Activated T-cell treated with anti-CD3 and anti-CD28 coated beads for 1 hour (primary cell): ENCODE data around the gene ADCYAP1.

Experiments
- DNase-seq: peaks from one replicate; pipeline ENCODE4 v3.0.0-alpha.2; 2020; ENCODE audit warnings: low read depth

ADCYAP1 gene

DNA sequence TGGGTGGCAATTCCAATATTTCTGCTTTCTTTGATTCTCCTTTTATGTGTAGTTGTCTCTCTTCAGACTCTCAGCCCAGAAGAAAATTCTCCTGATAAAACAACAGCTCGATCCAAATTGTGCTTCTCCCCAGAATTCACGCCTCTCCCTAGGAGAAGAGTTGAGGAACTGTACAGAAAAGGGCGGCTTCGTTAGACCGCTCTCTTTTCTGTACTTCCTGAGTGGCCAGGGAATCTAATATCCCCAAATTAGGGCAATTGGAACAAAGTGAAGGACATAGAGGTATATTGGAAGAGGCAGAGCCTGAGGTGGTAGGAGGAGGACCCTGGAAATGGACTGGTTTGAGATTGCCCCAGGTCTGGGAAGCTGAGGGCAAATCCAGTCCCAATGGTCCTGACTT lies 5.6 kb downstream of the ADCYAP1 start:
- DNase-seq: no peak

DNA sequence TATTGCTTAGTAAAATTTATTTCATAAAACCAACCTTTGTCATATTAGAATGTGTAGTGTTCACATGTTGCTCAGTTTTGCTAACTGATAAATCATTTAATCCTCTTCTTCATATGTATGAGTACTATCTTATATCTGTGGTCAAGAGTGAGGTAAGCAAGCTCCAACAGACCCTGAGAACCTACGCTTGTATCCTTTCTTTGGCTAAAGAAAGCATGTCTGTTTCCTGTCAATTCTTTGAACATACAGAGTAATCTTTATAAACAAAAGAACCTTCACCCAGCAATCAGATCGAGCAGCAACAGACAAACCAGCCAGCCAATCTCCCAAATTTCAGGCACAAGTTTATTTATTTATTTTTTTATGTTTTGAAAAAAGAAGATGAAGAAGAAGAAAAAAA lies 6.4 kb downstream of the ADCYAP1 start:
- DNase-seq: no peak

DNA sequence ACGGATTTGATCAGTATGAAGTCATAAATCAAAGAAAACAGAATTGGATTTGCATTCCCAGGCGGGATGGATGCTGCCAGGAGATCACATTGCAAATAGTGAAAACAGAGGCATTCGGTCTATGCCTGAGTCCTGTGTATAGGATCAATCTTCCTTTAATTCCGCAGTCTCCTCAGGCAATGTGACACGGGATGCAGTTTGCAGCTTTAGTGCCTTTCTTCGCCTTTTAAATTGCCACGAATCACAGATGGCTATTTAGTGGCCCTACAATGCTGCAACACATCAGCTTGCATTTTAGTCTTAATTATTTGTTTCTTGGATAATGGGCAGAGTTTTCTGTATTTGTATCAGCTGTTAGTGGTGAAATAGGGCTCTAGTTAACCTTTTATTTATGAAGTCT lies 6.8 kb downstream of the ADCYAP1 start:
- DNase-seq: no peak

DNA sequence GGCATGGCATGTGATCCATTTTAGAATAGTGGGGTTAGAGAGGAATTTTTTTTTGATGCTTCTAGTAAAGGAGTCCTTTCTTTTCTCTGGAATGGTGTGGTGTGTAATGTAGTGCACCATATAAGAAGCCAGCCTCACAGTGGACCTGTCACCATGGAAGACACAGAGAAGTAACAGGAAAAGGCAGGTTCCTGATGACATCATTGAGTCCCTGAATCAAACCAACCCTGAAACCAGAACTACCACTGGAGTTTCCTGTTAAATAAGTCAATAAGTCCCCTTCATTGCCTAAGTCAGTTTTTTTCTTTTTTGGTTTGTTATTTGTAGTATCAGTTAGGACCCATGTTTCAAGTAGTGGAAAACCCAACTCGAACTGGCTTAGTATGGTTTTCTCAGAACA lies 11.9 kb downstream of the ADCYAP1 start:
- DNase-seq: no peak

DNA sequence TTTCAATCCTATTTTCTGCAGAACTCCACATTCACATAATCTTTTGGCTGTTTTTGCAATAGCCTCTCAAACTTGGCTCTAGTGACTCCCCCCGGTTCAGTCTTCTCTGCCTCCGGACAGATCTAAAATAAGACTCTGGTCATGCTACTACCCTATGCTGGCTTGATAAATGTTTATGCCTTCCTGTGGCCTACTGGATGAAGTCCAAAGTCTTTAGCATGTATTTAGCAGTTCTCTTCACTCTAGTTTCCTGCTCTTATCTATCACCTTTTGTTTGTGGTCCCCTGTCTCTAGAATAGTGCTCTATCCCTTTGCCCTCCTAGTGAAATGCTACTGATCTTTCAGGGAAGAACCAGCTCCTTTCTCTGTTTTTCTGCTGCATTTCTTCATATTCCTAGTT lies 14.4 kb downstream of the ADCYAP1 start:
- no peak for DNase-seq

DNA sequence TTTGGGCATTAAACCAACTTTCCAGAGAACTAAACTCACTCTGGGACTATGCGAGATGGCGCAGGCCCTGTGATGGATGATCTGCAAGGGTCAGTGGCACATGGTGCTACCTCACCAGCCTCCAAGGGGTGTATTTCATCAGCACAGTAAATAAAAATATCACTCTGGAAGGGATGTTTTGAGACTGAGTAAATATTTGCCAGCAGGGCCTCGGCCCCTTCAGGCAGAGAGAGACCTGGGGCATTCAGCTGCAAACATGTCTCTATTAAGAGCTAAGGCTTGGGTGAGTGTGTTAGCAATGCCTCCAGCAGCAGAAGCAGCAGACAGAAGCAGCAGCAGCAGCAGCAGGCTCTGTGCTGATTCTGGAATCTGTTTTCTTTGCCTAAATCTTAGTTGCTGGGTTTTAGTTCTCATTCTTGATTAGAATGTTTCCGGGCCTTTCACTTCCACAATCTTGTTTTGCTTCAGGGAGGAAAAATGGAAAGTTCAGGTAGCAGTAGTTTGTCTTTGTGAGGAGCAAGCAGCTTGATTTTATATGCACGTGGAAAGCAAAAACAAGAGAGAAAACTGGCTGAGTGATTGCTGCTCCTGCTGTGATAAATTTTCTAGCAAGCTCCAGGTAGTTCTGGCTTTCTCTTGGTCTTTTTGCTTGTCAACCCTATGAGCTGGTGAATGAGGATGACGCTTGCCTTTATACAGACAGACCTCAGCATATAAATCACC lies 18.6 kb downstream of the ADCYAP1 start:
- no peak for DNase-seq

DNA sequence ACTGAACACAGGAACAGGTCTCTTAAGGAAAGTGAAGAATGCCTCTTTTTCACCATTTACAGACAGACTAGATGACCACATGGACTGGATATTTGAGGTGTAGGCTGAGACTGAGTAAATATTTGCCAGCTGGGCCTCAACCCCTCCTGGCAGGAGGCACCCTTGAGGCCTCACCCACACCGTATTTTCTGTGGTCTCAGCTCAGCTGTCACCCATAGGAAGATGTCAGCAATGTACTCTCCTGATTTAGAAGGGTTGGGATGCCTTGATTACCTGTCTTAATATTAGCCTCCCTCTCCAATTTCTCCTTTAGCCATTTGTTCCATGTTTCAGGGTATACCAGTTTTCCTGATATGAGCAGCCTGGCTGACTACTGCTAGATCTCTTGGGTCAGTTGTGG lies 20.3 kb downstream of the ADCYAP1 start:
- no peak for DNase-seq

DNA sequence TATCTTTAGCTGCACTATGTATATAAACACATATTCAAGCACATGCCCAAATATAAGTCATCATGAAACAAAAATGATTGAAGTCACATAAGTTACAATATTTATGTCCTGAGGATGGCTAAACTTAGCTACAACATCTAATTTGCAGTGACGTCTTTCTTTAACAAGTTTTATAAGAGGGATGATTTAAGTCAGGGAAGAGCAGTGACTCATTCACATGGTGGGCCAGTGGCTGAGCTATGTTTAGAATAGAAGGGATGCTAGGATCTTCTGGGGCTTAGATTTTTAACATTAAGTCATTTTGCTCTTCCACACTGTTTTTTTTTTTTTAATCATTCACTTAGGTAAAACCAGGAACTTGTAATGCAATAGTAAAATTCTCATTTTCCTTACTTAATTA lies 22.3 kb downstream of the ADCYAP1 start:
- no peak for DNase-seq

DNA sequence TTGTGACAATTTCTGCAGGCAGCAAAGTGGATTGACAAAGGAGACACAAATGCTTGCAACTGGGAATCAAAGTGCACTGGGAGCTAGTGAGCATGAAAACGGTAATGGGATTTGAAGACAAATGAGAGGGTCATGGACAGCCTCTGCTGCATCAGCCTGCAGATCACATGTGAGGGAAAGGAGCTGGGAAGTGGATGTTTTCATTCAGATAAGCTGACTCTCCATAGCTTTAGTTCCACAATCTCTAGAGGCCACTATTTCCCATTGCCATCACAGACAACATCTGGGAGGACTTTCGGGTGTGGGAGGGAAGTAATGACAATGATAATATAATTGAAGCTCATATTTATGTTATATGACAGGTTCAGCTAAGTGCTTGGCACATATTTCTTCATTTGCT lies 28.4 kb downstream of the ADCYAP1 start:
- no peak for DNase-seq

DNA sequence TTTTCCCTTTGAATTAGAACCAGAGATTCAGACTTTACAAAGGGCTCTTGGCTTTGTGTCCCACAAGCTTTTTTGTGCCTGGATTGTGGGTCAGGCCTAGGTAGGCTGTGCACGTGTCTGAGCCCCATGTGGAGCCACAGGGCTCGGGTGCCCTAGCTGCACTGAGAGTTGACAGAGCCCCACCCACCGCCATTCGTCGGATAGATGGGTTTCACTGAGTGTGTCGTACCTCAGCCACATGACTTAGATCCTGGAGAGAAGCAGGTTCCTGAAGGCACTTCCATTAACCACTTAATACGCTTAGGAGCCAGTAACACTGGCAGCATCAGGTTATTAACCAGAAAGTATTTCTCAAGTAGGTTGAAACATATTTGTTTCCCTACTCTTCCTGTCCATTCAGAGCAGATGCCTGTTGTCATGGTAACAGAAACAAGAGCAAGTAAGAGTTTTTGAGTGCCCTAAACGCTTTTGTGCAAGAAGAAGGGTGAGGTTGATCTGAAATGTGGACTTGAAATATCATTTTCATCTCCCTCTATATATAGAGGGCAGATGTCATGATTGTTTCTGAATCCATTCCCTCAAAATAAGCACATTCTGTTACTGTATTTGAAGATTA lies 30.0 kb downstream of the ADCYAP1 start:
- no peak for DNase-seq

DNA sequence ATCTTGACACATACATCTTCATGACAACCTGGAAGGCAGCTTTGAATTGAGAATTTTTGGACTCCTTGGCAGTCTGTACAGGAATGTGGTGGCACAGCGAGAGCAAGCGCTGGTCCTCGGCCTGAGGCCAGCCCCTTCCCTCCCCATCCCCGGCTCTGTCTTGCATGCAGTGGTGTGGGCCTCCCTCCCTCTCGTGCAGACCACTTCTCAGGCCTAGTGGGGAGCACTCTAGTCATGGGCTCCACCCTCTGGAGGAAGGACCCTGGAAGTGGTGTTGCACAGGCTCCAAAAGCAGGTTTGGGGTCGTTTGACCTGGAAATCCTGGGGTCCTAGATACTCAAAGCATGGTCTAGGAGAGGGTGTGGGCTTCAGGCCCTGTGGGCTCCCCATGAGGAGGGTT lies 32.3 kb downstream of the ADCYAP1 start:
- no peak for DNase-seq

DNA sequence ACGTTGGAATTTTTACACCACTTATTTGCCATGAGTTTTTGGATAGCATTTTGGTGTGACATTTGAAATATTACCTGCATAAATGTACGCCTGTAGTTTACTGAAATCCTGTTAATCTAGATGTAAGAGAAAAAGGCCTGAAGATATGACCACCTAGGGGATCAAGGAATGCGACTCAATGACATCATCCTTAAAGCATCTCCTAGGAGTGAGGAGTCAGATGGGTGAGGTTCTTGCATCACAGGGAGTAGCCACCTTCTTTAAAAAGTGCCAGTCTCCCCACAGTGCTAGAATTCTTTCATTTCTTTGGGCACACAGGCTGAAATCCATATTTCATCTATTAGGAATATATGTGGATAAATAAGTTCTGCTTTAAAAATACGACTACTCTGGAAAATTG lies 34.5 kb downstream of the ADCYAP1 start:
- DNase-seq: no peak

DNA sequence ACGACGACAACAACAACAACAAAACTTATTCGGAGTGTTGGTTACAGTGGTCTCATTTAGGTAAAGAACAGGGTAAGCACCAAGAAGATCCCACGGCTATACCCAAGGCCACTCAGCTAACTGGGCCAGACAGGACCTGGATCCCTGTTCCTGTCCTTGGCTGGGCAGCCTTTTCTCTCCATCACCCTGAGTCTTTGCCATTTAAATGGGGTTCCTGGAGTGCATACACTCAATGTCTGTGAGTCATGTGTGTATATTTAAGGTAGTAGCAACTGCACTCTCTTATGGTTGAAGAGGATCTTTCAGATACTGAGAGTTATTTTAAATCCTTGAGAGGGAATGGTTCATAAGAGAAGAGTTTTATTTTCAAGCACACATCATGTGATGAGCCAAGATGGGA lies 35.3 kb downstream of the ADCYAP1 start:
- DNase-seq: no peak

DNA sequence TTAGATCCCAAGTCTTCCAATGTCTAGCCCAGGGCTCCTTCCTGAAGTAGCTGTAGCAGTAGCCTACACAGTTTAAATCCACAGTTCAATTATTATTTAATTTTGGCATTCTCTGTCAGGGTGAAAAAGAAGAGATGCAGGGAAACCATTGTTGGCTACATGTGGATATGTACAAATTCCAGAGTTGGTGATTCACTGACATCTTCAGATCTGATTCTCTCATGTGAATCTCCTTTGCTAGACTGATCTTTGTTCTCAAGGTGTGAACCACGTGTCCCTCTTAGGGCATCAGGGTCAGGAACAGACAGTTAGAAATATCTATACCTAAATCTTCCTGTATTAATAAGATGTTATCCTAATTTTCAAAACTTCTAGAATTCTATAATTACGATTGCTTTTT lies 36.7 kb downstream of the ADCYAP1 start:
- DNase-seq: no peak

DNA sequence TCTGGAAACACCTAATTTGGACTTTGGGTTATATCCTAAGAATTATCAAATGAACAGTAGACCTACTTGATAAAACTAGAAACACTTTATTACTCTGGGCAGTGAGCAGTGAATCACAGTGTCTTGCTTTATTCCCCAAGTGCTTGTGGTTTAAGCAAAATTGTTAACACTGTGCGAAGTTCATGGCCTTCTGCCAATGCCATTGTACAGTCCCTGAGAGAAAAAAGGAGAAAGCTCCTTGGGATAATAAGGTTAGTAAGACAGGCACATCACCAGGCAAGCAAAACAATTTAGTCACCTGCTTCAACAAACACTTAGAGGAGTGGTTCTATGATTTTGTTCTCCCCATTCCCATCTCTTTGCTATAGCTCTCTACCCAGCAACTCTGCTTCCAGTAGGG lies 39.8 kb downstream of the ADCYAP1 start:
- DNase-seq: no peak

DNA sequence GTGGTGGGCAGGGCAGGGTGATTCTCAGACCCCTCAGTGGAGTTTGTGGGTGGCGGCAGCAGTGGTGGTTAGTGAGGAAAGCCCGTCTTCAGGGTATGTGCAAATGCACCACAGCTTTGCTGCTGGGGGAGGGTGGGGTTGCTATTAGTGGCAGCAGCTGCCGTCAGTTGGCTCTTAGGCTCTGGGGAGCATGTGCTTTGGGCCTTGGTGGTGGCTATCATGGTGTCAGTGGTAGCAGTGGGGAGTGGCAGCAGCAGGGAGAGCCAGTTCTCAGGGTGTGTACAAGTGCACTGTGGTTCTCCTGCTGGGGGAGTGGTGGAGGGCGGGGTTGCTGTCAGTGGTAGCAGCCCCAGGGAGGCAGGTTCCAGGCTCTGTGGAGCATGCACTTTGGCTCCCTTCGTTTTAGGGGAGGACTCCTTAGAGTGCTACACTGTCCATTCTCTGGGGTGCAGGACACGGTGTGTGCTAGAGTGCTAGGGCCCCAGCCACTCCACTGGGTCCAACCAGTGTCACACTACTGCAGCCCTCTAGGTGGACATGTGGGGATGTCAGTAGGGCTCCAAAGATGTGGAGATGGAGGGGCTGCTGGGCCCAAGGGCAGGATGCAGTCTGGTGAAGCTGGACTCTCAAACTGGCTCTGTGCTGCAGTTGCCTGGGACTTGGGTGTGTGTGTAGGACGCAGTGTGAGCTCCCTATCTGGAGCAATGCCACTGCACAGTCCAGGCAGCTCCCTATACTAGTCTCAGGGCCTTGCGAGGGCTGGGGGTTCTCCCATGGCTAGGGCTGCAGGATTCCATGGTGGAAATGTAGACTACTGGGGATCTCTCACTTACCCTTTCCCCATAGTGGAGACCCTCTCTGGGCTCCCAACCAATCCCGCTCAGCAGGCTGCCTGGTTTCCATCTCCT lies 45.3 kb downstream of the ADCYAP1 start:
- DNase-seq: no peak

DNA sequence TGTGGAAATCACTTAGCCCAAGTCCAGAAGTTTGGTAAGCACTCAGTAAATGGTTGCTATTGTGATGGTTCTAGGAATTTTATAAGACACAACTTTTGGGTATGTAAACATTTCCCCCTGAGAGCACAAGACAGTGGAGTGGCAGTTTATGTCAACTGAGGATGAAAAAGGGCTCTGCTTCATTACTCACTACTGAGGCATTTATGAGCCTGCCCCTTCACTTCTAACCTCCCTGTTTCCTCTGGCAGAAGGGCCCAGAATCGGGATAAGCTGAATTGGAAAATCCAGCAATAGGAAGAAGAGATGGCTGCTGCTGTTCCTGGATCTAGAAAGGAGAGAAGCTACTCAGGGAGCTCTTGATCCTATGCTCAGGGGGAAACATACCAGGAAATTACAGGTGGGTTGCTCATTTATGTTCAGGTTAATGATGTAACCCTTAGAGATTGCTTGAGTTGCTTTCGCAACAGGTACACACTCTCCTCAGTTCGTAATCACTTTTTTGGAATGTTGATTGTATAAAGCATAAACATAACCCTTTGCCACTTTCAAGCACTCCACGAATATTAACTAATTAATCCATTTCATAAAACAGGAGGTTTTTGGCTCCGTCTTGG lies 46.3 kb downstream of the ADCYAP1 start:
- DNase-seq: no peak

DNA sequence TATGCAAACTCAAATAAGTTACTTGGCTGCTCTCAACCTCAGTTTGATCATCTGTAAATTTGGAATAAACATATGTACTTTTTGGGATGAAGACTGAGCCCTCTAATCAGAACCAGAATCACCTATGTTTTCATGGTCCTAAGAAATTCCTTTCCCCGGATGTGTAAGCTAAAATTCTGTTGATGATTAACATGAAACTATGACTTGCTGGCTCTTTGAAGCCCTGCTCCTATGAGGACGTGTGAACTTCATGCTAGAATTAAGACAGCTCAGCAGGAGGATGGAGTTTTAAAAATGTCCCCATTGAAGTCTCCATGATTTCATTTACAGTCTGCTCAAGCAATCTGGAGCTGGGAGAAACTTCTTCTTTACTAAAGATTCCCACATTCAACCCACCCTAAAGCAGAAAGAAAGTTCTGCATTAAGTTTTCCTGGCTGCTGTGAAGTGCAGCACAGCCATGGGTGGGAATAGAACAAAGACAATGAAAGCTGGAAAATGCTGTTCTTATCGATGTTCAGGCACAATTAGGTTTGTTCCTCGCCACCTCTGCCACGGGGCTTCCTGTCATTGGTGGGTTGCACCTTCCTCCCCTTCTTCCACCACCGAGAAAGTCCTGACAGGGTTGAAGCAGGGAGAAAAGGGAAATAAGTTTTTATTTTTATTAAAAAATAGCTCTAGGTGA lies 50.9 kb downstream of the ADCYAP1 start:
- DNase-seq: no peak

DNA sequence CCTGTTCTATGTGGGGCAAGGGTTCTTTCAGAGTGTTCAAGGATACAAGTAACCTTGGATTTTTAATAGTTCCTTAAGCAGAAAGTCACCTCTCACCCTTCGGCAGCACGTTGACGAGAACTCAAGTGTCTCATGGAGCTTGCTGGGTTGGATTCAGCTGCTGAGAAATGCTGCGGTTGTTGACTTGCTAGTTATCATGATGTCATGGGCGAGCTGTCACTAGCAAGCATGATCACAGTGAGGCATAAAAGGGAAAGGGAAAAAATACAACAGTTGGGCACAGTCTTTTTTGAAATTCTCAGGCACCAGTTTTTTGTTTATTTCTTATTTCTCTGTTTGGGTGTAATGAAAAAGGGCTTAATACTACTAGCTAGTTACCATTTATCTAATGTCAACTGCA lies 53.2 kb downstream of the ADCYAP1 start:
- no peak for DNase-seq

DNA sequence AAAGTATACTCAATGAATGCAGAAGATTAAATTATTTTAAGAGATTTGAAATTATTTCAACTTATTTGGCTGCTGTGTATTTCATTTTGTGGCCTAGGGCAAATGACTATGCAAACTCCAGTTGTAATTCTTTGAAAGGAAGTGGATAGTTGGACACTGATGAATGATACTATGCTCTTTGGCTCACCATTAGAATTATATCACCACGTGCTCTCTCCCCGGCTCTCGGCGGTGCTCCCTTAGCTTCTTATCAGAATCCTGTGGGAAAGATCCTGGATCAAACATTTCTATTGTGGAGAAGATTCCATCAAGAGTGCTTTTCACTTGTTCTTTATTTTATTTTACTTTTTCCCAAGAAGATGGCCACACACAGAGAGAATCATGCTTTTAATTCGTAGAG lies 55.2 kb downstream of the ADCYAP1 start:
- no peak for DNase-seq
